LNCaP clone FGC (cell line): Measurements from ENCODE around the gene GATD1.

Source experiments
- DNase-seq: peaks from one replicate; pipeline ENCODE4 v3.0.0-alpha.2; 2011; ENCODE audit warnings: low read depth
- H3K4me3 ChIP-seq: 2 replicates; pipeline ENCODE4 v1.5.1; 2011; ENCODE audit warnings: mild to moderate bottlenecking, low read depth, low read length, control low read depth
- TF ChIP-seq, protein P1 (sequence below): IDR thresholded peaks from 2 replicates; pipeline ENCODE4 v1.5.1; 2012; ENCODE audit warnings: mild to moderate bottlenecking; ENCODE audit not compliant: control insufficient read depth, insufficient read depth; ENCODE audit errors: extremely low read depth

Gene GATD1

DNA sequence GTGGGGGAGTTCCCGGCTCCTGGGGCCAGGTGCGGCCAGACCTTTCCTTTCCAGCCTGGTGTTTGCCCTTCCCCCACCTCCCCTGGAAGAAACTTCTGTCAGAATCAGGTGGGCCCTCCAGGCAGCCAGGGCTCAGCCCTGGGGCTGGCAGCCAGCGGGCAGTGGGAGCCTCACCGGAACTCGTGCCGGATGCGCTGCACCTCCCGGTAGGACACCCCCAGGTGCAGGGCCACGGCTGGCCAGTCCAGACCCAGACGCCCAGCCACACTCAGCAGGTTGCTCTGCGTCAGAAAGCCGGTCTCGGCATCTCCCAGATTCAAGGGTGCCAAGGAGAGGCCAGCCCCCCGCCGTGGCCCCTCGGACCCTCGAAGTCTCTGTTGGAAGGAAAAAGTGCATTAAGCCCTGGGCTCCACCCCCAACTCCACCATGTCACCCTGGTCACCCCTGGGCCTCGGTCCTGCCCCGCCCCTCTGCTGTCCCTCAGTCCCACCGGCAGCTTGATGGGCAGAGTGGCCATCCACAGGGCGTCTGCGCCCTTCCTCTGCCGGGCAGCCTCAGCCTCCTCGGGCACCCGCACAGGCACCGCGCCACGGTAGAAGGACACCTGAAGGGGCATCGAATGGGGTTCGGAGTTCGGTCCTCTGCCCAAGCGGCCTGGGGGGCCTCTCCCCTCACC lies 22.5 kb upstream of the GATD1 start:
- DNase-seq: no peak
- no peak overlapping the region for H3K4me3 ChIP-seq
- TF ChIP-seq, protein P1, sequence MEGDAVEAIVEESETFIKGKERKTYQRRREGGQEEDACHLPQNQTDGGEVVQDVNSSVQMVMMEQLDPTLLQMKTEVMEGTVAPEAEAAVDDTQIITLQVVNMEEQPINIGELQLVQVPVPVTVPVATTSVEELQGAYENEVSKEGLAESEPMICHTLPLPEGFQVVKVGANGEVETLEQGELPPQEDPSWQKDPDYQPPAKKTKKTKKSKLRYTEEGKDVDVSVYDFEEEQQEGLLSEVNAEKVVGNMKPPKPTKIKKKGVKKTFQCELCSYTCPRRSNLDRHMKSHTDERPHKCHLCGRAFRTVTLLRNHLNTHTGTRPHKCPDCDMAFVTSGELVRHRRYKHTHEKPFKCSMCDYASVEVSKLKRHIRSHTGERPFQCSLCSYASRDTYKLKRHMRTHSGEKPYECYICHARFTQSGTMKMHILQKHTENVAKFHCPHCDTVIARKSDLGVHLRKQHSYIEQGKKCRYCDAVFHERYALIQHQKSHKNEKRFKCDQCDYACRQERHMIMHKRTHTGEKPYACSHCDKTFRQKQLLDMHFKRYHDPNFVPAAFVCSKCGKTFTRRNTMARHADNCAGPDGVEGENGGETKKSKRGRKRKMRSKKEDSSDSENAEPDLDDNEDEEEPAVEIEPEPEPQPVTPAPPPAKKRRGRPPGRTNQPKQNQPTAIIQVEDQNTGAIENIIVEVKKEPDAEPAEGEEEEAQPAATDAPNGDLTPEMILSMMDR: no peak

- no peak for DNase-seq
- TF ChIP-seq, protein P1: peak; percentile 87
- peak within 1 kb of the TSS; percentile 94 for H3K4me3 ChIP-seq
Measured at GRCh38 chr11:798093-798713, 20.9 kb upstream of the GATD1 start, which contains the start of gene SLC25A22. TSS of gene SLC25A22 (minus strand) at chr11:798281. CDS start at chr11:795006, 3,275 bp downstream.

DNA sequence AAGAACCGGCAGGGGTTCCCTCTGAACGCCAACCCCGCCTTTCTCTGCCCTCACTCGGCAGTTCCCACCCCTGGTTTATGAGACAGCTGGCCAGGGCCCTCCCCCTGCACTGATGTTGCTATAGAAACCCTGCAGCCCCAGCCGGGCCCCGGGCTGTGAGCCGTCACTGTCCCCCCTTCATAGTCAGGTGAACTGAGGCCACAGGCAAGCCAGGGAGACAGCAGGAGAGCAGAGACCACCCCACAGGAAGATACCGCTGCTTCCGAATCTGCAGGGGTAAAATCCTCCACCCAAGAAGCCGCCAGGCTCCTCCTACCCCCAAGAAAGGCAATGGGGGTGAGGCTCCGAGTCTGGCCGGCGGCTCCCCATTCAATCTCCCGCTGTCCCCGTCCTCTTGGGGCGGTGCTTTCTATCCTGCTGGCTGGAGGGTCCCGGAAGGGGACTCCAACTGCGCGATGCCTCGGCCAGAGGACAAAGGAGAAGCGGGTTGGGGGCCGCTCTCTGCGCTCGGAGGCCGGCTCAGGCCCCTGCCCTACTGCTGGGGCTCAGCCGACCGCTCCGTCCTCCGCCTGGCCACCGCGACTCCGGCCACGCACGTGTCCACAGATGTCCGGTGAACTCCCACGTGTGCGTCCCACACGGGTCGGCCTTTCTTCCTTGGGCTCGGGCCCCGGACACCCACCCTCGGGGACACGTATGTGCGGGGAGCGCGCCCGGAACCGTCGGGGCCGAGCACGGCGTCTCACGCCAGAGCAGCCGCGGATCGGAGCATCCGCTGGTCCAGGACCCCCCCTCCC lies 20.2 kb upstream of the GATD1 start:
- DNase-seq: no peak
- TF ChIP-seq, protein P1: no peak
- H3K4me3 ChIP-seq: peak overlapping the region; percentile 94

DNA sequence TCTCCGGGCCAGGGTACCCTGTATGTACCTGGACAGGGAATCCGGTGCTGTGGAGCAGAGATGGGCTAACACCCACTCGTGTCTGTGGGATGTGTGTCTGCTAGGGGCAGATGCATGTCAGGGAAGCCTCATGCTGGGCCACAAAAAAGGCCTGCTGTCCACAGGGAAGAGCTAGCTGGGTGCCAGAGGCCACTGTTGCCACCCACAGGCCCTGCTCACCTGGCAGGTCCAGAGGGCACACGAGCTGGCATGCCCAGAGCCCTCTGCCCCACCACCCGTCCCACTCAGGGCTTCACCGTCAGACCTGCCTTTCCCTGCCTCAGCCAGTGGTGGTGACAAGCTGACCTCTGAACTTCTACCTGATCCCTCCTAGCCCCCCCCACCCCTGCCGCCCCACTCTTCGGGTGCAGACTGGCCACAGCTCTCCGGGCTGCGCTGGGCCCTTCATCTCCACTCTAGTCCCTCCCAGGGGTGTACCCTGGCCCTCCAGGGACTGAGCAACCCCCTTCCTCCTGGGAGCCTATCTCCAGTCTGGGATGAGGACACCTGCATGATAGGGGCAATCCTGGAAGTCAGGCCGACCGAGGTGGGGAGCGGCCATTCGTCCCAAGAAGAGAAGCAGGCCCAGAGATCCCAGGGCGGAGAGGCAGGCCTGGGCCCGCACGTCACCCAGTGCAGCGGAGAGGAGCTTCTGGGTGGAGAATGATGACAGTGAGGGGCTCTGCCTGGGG lies 19.4 kb upstream of the GATD1 start:
- TF ChIP-seq, protein P1: no peak
- H3K4me3 ChIP-seq: peak overlapping the region; percentile 94
- no peak for DNase-seq

- no peak for DNase-seq
- TF ChIP-seq, protein P1: no peak
- H3K4me3 ChIP-seq: peak overlapping the region; percentile 45
Measured at GRCh38 chr11:795634-796564, 18.6 kb upstream of the GATD1 start.
